ENCODE measurements around the gene SLC7A5. TPM values are rescaled to one million over a fixed set of nuclear protein-coding genes. Genes with fewer than 3 reads are reported as not detected.
"Not testable (repeated sequence)": the region's sequence is repeated elsewhere in the genome, so short reads cannot be mapped to it uniquely, and the experiment has no call there.

SLC7A5 gene
- total and polyA plus RNA-seq, 2 of the 13 experiments (the other 11 are each of a cell fraction or from before 2014, with no cell fraction given) = 79.6 to 155 TPM

- H3K4me1 ChIP-seq (ENCODE audit: insufficient read depth, low read length) = peaks cover 24% of the 10 kb centered on the region
- H3K27ac ChIP-seq (ENCODE audit: extremely low read length, insufficient read depth, low read length); CTCF ChIA-PET (ENCODE audit: low intra/inter-chr PET ratio, low total read pairs); FAIRE-seq; H4K20me1 ChIP-seq (ENCODE audit: insufficient read depth, low read length); DNase-seq (ENCODE audit: low spot score); intact Hi-C loops (cut with micrococcal nuclease; ENCODE audit: unreplicated experiment); H3K4me2 ChIP-seq (ENCODE audit: low read depth, low read length); ATAC-seq; H3K9me3 ChIP-seq (ENCODE audit: low read length); H2AFZ ChIP-seq (ENCODE audit: low read length); in situ Hi-C loops (cut with HindIII; ENCODE audit: extremely low pct_ligation_motif_present, low pct_unique_long_range_greater_than_20kb); H3K79me2 ChIP-seq (ENCODE audit: insufficient read depth, low read length); H3K27me3 ChIP-seq (ENCODE audit: control insufficient read depth in 1 of 2, insufficient read depth in 2 of 2, low read length in 2 of 2); H3K9ac ChIP-seq (ENCODE audit: insufficient read depth, low read depth, low read length); POLR2A ChIA-PET; H3K4me3 ChIP-seq (replicated peaks in 1 of 3; ENCODE audit: insufficient read depth in 1 of 3, low read depth in 2 of 3, low read length in 3 of 3): not testable (repeated sequence)
- WGBS (ENCODE audit: low lambda C conversion rate) = 95% methylated on average over 7 of the region's 7 CpGs
- TSS peak; percentile 21 for BruUV-seq (replicated peaks)
- H3K36me3 ChIP-seq (replicated peaks in 1 of 2; ENCODE audit: control insufficient read depth in 1 of 2, insufficient read depth in 2 of 2, low read length in 2 of 2) = peaks cover 7 to 18% of the 10 kb centered on the region in 2 experiments; a peak in 3 of 5 replicates
Observed at GRCh38 chr16:87888346-87888745, 19.0 kb upstream of the SLC7A5 start.

- POLR2A ChIA-PET; DNase-seq (ENCODE audit: low spot score); BruUV-seq (replicated peaks); H3K27me3 ChIP-seq (ENCODE audit: control insufficient read depth in 1 of 2, insufficient read depth in 2 of 2, low read length in 2 of 2); H3K79me2 ChIP-seq (ENCODE audit: insufficient read depth, low read length); H3K4me2 ChIP-seq (ENCODE audit: low read depth, low read length); H2AFZ ChIP-seq (ENCODE audit: low read length); FAIRE-seq; in situ Hi-C loops (cut with HindIII; ENCODE audit: extremely low pct_ligation_motif_present, low pct_unique_long_range_greater_than_20kb); intact Hi-C loops (cut with micrococcal nuclease; ENCODE audit: unreplicated experiment); H3K9me3 ChIP-seq (ENCODE audit: low read length); CTCF ChIA-PET (ENCODE audit: low intra/inter-chr PET ratio, low total read pairs); H4K20me1 ChIP-seq (ENCODE audit: insufficient read depth, low read length); H3K9ac ChIP-seq (ENCODE audit: insufficient read depth, low read depth, low read length); H3K4me3 ChIP-seq (replicated peaks in 1 of 3; ENCODE audit: insufficient read depth in 1 of 3, low read depth in 2 of 3, low read length in 3 of 3); H3K27ac ChIP-seq (ENCODE audit: extremely low read length, insufficient read depth, low read length): not testable (repeated sequence)
- peaks cover 7 to 18% of the 10 kb centered on the region in 2 experiments; a peak in 3 of 5 replicates for H3K36me3 ChIP-seq (replicated peaks in 1 of 2; ENCODE audit: control insufficient read depth in 1 of 2, insufficient read depth in 2 of 2, low read length in 2 of 2)
- H3K4me1 ChIP-seq (ENCODE audit: insufficient read depth, low read length) = peaks cover 24% of the 10 kb centered on the region
- peak; percentile 14 for ATAC-seq
- 95% methylated on average over 8 of the region's 8 CpGs for WGBS (ENCODE audit: low lambda C conversion rate)
Observed at GRCh38 chr16:87887931-87888330, 18.6 kb upstream of the SLC7A5 start.

- intact Hi-C loops (cut with micrococcal nuclease; ENCODE audit: unreplicated experiment); H3K27me3 ChIP-seq (ENCODE audit: control insufficient read depth in 1 of 2, insufficient read depth in 2 of 2, low read length in 2 of 2); H3K9me3 ChIP-seq (ENCODE audit: low read length); in situ Hi-C loops (cut with HindIII; ENCODE audit: extremely low pct_ligation_motif_present, low pct_unique_long_range_greater_than_20kb); CTCF ChIA-PET (ENCODE audit: low intra/inter-chr PET ratio, low total read pairs); H2AFZ ChIP-seq (ENCODE audit: low read length); FAIRE-seq; BruUV-seq (replicated peaks); H3K9ac ChIP-seq (ENCODE audit: insufficient read depth, low read depth, low read length); H4K20me1 ChIP-seq (ENCODE audit: insufficient read depth, low read length); H3K79me2 ChIP-seq (ENCODE audit: insufficient read depth, low read length); TF ChIP-seq SOX6 (IDR thresholded peaks at IDR 0.05): not testable (repeated sequence)
- ATAC-seq (peak; percentile 68), DNase-seq (ENCODE audit: low spot score) (peak; percentile 68)
- Histone ChIP-seq H3K4me2 (ENCODE audit: low read depth, low read length) (peak overlapping the region; percentile 54), H3K27ac (ENCODE audit: extremely low read length, insufficient read depth, low read length) (peak overlapping the region; percentile 57), H3K4me1 (ENCODE audit: insufficient read depth, low read length) (peaks cover 48% of the 10 kb centered on the region), H3K36me3 (replicated peaks in 1 of 2; ENCODE audit: control insufficient read depth in 1 of 2, insufficient read depth in 2 of 2, low read length in 2 of 2) (peaks cover 1 to 13% of the 10 kb centered on the region in 2 experiments; a peak in 2 of 5 replicates), H3K4me3 (replicated peaks in 1 of 3; ENCODE audit: insufficient read depth in 1 of 3, low read depth in 2 of 3, low read length in 3 of 3) (peak overlapping the region in 1 of 3 experiments; percentile 39; a peak in 1 of 6 replicates)
- 34% methylated on average over 8 of the region's 8 CpGs for WGBS (ENCODE audit: low lambda C conversion rate)
- POLR2A ChIA-PET = interaction anchor here (0.7 to 1.8 kb wide), 4 partner anchors 79 to 1383 kb away, joined by 3 to 5 read pairs (median 4); partner anchors contain the start of gene KLHDC4
- 0 out of 2 replicates have a peak, but pooled peaks have one; percentile 22 for TF ChIP-seq SOX6 (CRISPR knock-in tag; IDR thresholded peaks at IDR 0.05)
- peak; percentile 23; the same call in 1 of the 2 replicates for TF ChIP-seq RAD51 (IDR thresholded peaks at IDR 0.05; ENCODE audit: borderline replicate concordance)
- TF ChIP-seq KDM6A (CRISPR knock-in tag; IDR thresholded peaks at IDR 0.05; ENCODE audit: low read depth) = peak; percentile 58; the same call in 1 of the 2 replicates
- 0 out of 2 replicates have a peak, but pooled peaks have one; percentile 56 for TF ChIP-seq GZF1 (CRISPR knock-in tag; IDR thresholded peaks at IDR 0.05)
- TF ChIP-seq AKAP8 (CRISPR knock-in tag; IDR thresholded peaks at IDR 0.05) = 0 out of 2 replicates have a peak, but pooled peaks have one; percentile 11
- peak; percentile 11; the same call in 1 of the 2 replicates for TF ChIP-seq ZNF691 (CRISPR knock-in tag; IDR thresholded peaks at IDR 0.05; ENCODE audit: borderline replicate concordance, low read depth)
- TF ChIP-seq TFAP4 (IDR thresholded peaks at IDR 0.05; ENCODE audit: borderline replicate concordance, low read depth) = 0 out of 2 replicates have a peak, but pooled peaks have one; percentile 13
- TF ChIP-seq SKI (IDR thresholded peaks at IDR 0.05; ENCODE audit: partially characterized antibody) = peak; percentile 30
Observed at GRCh38 chr16:87885371-87885967, 16.2 kb upstream of the SLC7A5 start.
